PC-3 (cell line): ENCODE data around the gene DCAF8. TPM values are rescaled to one million over a fixed set of nuclear protein-coding genes. Genes with fewer than 3 reads are reported as not detected.

Source experiments
- ATAC-seq: fragments of 200-7000 bp; cut with Tn5 transposase; 2 replicates; pipeline ENCODE4 v1.9.1; 2020; ENCODE audit warnings: mild to moderate bottlenecking, moderate library complexity
- BruUV-seq: library from RNA; stranded (reverse); fragments of 400-500 nt; replicated peaks from 2 replicates; lab custom pipeline; 2021; lab: Mats Ljungman, UMichigan
- CTCF ChIA-PET: fragments of 300-600 bp; sonication (Branson Sonifier 250); formaldehyde crosslinking; loops from one replicate; lab custom pipeline; 2022; ENCODE audit warnings: antibody characterized with exemption; lab: Charles Lee
- POLR2A ChIA-PET: fragments of 300-600 bp; sonication (Branson Sonifier 250); formaldehyde crosslinking; loops from one replicate; lab custom pipeline; 2022; ENCODE audit warnings: antibody characterized with exemption; ENCODE audit not compliant: unreplicated experiment; lab: Charles Lee
- DNase-seq: peaks from one replicate; pipeline ENCODE4 v3.0.0-alpha.2; 2015
- H2AFZ ChIP-seq: fragments of 300-600 bp; sonication (generic); 2 replicates; pipeline ENCODE4 v1.6.0; 2016; ENCODE audit warnings: antibody characterized with exemption, low read length
- H3F3A ChIP-seq: fragments of 300-600 bp; sonication (generic); one replicate; pipeline ENCODE4 v1.6.0; 2017; ENCODE audit warnings: antibody characterized with exemption, low read length, control low read depth, mild to moderate bottlenecking; ENCODE audit not compliant: unreplicated experiment
- H3K27ac ChIP-seq: fragments of 300-600 bp; sonication (generic); 2 replicates; pipeline ENCODE4 v1.5.1; 2016; ENCODE audit warnings: mild to moderate bottlenecking, low read length
- H3K27me3 ChIP-seq: fragments of 300-600 bp; sonication (generic); 2 replicates; pipeline ENCODE4 v1.6.1; 2016; ENCODE audit warnings: low read length, mixed read lengths
- H3K36me3 ChIP-seq: fragments of 300-600 bp; sonication (generic); 2 replicates; pipeline ENCODE4 v1.6.1; 2016; ENCODE audit warnings: low read depth, mixed run types, low read length, mixed read lengths
- H3K4me1 ChIP-seq: fragments of 300-600 bp; sonication (generic); 2 replicates; pipeline ENCODE4 v1.5.1; 2016; ENCODE audit warnings: low read length; ENCODE audit not compliant: insufficient read depth
- H3K4me2 ChIP-seq: fragments of 300-600 bp; sonication (generic); 2 replicates; pipeline ENCODE4 v1.6.0; 2016; ENCODE audit warnings: low read length
- H3K4me3 ChIP-seq: fragments of 300-600 bp; sonication (generic); 2 replicates; pipeline ENCODE4 v1.5.1; 2016; ENCODE audit warnings: mild to moderate bottlenecking, low read length, mixed read lengths
- H3K79me2 ChIP-seq: fragments of 300-600 bp; sonication (generic); 2 replicates; pipeline ENCODE4 v1.6.1; 2017; ENCODE audit warnings: low read length, mixed read lengths
- H3K9ac ChIP-seq: fragments of 300-600 bp; sonication (generic); 2 replicates; pipeline ENCODE4 v1.6.0; 2016; ENCODE audit warnings: mild to moderate bottlenecking, low read length
- H3K9me2 ChIP-seq: fragments of 300-600 bp; sonication (generic); replicated peaks from 2 replicates; pipeline ENCODE4 v1.6.1; 2016; ENCODE audit warnings: mixed run types, low read length, mixed read lengths
- H3K9me3 ChIP-seq: fragments of 300-600 bp; sonication (generic); 2 replicates; pipeline ENCODE4 v1.6.1; 2016; ENCODE audit warnings: low read length, mixed read lengths
- H4K20me1 ChIP-seq: fragments of 300-600 bp; sonication (generic); 2 replicates; pipeline ENCODE4 v1.6.1; 2016; ENCODE audit warnings: low read length, mixed read lengths
- CTCF ChIP-seq: fragments of 300-600 bp; sonication (generic); conservative IDR thresholded peaks from 2 replicates; pipeline ENCODE4 v1.5.1; 2017; ENCODE audit warnings: antibody characterized with exemption, low read depth, mild to moderate bottlenecking, low read length
- EZH2 ChIP-seq: fragments of 300-600 bp; sonication (generic); IDR thresholded peaks from one replicate; pipeline ENCODE4 v1.6.1; 2017; ENCODE audit warnings: antibody characterized with exemption, mild to moderate bottlenecking, low read length; ENCODE audit not compliant: unreplicated experiment
- EZH2phosphoT487 ChIP-seq: fragments of 300-600 bp; sonication (generic); IDR thresholded peaks from 2 replicates; pipeline ENCODE4 v1.6.1; 2018; ENCODE audit warnings: mild to moderate bottlenecking, antibody characterized with exemption, low read length, borderline replicate concordance
- intact Hi-C: fragments of 100-400 bp; cut with micrococcal nuclease; formaldehyde crosslinking; loops from 2 replicates; pipeline ENCODE4 v1.9.0; 2023
- total RNA-seq: library from RNA; depleted of rRNA; stranded (reverse); fragments of >200 nt; gene quantifications from 2 replicates; pipeline ENCODE4 v1.2.3, GENCODE V29; 2014

The DCAF8 gene
- total RNA-seq, 1 experiment from 2014 or later, result 122 TPM

GRCh38 chr1:160222546-160222945 is 39.8 kb downstream of the DCAF8 start:
- POLR2A ChIA-PET, result no interaction called here
- BruUV-seq, result no TSS peak
- Histone ChIP-seq H3K27ac (no peak overlapping the region), H3K79me2 (no peaks in the 10 kb centered on the region), H3K4me1 (no peaks in the 10 kb centered on the region), H3K27me3 (no peaks in the 10 kb centered on the region), H4K20me1 (no peaks in the 10 kb centered on the region), H3K9ac (no peak overlapping the region), H2AFZ (no peak overlapping the region), H3K9me2 (no peaks in the 10 kb centered on the region), H3F3A (no peaks in the 10 kb centered on the region), H3K36me3 (peaks cover 72% of the 10 kb centered on the region), H3K9me3 (no peaks in the 10 kb centered on the region), H3K4me3 (no peak overlapping the region), H3K4me2 (no peak overlapping the region)
- intact Hi-C loops, result no loop called here
- TF ChIP-seq EZH2phosphoT487 (no peak), CTCF (no peak), EZH2 (no peak)
- no peak for DNase-seq
- no peak for ATAC-seq
- CTCF ChIA-PET, result no interaction called here

GRCh38 chr1:160221089-160221488 is 41.3 kb downstream of the DCAF8 start:
- BruUV-seq, result no TSS peak
- no peak for DNase-seq
- H3K4me2 ChIP-seq, result no peak overlapping the region
- no peak overlapping the region for H3K9ac ChIP-seq
- H3K36me3 ChIP-seq, result peaks cover 66% of the 10 kb centered on the region
- no peaks in the 10 kb centered on the region for H3K9me2 ChIP-seq
- no peak overlapping the region for H2AFZ ChIP-seq
- no peaks in the 10 kb centered on the region for H3K79me2 ChIP-seq
- H3K4me3 ChIP-seq, result no peak overlapping the region
- H3K27me3 ChIP-seq, result no peaks in the 10 kb centered on the region
- ATAC-seq, result no peak
- H3K4me1 ChIP-seq, result no peaks in the 10 kb centered on the region
- no peak for TF ChIP-seq CTCF
- TF ChIP-seq EZH2phosphoT487, result no peak
- no peak for TF ChIP-seq EZH2
- H3K9me3 ChIP-seq, result no peaks in the 10 kb centered on the region
- no peaks in the 10 kb centered on the region for H3F3A ChIP-seq
- ChIA-PET CTCF (interaction anchor here (0.6 to 3.5 kb wide), 4 partner anchors 28 to 175 kb away, joined by 3 to 99 read pairs (median 16); no protein-coding TSS in a partner anchor), POLR2A (interaction anchor here (0.6 kb wide), 1 partner anchor 41 kb away, joined by 3 read pairs; the partner anchor contains the start of gene DCAF8)
- no peak overlapping the region for H3K27ac ChIP-seq
- intact Hi-C loops, result no loop called here
- H4K20me1 ChIP-seq, result no peaks in the 10 kb centered on the region

- H3K4me1 ChIP-seq, result no peaks in the 10 kb centered on the region
- ChIA-PET CTCF (interaction anchor here (0.8 to 3.5 kb wide), 9 partner anchors 24 to 122 kb away, joined by 3 to 99 read pairs (median 6); partner anchors contain the start of gene IGSF8), POLR2A (interaction anchor here (0.6 kb wide), 1 partner anchor 25 kb away, joined by 6 read pairs; no protein-coding TSS in a partner anchor)
- intact Hi-C loops, result no loop called here
- ATAC-seq (no peak), DNase-seq (no peak)
- no peaks in the 10 kb centered on the region for H4K20me1 ChIP-seq
- no peaks in the 10 kb centered on the region for H3K79me2 ChIP-seq
- no peak overlapping the region for H3K27ac ChIP-seq
- H3F3A ChIP-seq, result no peaks in the 10 kb centered on the region
- BruUV-seq, result no TSS peak
- H3K27me3 ChIP-seq, result no peaks in the 10 kb centered on the region
- no peak overlapping the region for H3K9ac ChIP-seq
- no peak for TF ChIP-seq EZH2phosphoT487
- no peak for TF ChIP-seq CTCF
- TF ChIP-seq EZH2, result no peak
- no peak overlapping the region for H3K4me3 ChIP-seq
- peaks cover 68% of the 10 kb centered on the region for H3K36me3 ChIP-seq
- no peak overlapping the region for H3K4me2 ChIP-seq
- no peaks in the 10 kb centered on the region for H3K9me2 ChIP-seq
- no peak overlapping the region for H2AFZ ChIP-seq
- H3K9me3 ChIP-seq, result no peaks in the 10 kb centered on the region
Observed at GRCh38 chr1:160220301-160220700, 42.0 kb downstream of the DCAF8 start.
